D721Med (cell line): Measurements from ENCODE around the gene FILIP1.
"Not testable (repeated sequence)": the region's sequence is repeated elsewhere in the genome, so short reads cannot be mapped to it uniquely, and the experiment has no call there.

Experiments used
- DNase-seq: peaks from one replicate; pipeline ENCODE4 v3.0.0; 2011; ENCODE audit warnings: low spot score; ENCODE audit not compliant: insufficient read length
- FAIRE-seq: peaks from 2 replicates; lab custom pipeline; 2011; peaks lifted over from hg19 to GRCh38; lab: Jason Lieb, UNC
- CTCF ChIP-seq: IDR thresholded peaks from 2 replicates; pipeline ENCODE4 v1.5.1; 2012; ENCODE audit warnings: mild to moderate bottlenecking, control low read depth; ENCODE audit not compliant: insufficient read depth; ENCODE audit errors: missing control alignments

The FILIP1 gene

GRCh38 chr6:75444899-75445298 lies 48.7 kb downstream of the FILIP1 start:
- TF ChIP-seq CTCF = no peak
- no peak for FAIRE-seq

GRCh38 chr6:75441883-75442282 lies 51.7 kb downstream of the FILIP1 start:
- FAIRE-seq, DNase-seq: not testable (repeated sequence)

More at GRCh38 chr6:75444899-75445298, 48.7 kb downstream of the FILIP1 start:
- no peak for DNase-seq

GRCh38 chr6:75441479-75441878 lies 52.1 kb downstream of the FILIP1 start:
- not testable (repeated sequence) for FAIRE-seq, DNase-seq

GRCh38 chr6:75438442-75439116 lies 55.0 kb downstream of the FILIP1 start:
- FAIRE-seq = no peak
- TF ChIP-seq CTCF = no peak
- no peak for DNase-seq

- TF ChIP-seq CTCF = no peak
- DNase-seq = no peak
- no peak for FAIRE-seq
Measured at GRCh38 chr6:75438013-75438431, 55.6 kb downstream of the FILIP1 start.

- TF ChIP-seq CTCF = no peak
- no peak for FAIRE-seq
- no peak for DNase-seq
Measured at GRCh38 chr6:75437421-75437891, 56.1 kb downstream of the FILIP1 start.

GRCh38 chr6:75436869-75437268 lies 56.7 kb downstream of the FILIP1 start:
- FAIRE-seq = no peak
- TF ChIP-seq CTCF = no peak
- no peak for DNase-seq

GRCh38 chr6:75432809-75433208 lies 60.8 kb downstream of the FILIP1 start:
- DNase-seq, FAIRE-seq: not testable (repeated sequence)

- FAIRE-seq (no peak), DNase-seq (no peak)
- TF ChIP-seq CTCF = no peak
Measured at GRCh38 chr6:75431379-75431778, 62.2 kb downstream of the FILIP1 start.
